Bronchial epithelial cell (primary cell): ENCODE measurements around the gene VPS11. TPM values are rescaled to one million over a fixed set of nuclear protein-coding genes. Genes with fewer than 3 reads are reported as not detected.

Experiments used
- DNase-seq: peaks from one replicate; pipeline ENCODE4 v3.0.0-alpha.2; 2010; ENCODE audit warnings: low read depth
- FAIRE-seq: peaks from 2 replicates; lab custom pipeline; 2011; peaks lifted over from hg19 to GRCh38; lab: Jason Lieb, UNC
- H3K27me3 ChIP-seq: 2 replicates; pipeline ENCODE4 v1.5.1; 2011; ENCODE audit warnings: low read length; ENCODE audit not compliant: control insufficient read depth, insufficient read depth
- H3K36me3 ChIP-seq: 2 replicates; pipeline ENCODE4 v1.5.1; 2011; ENCODE audit warnings: low read length; ENCODE audit not compliant: control insufficient read depth, insufficient read depth
- H3K4me3 ChIP-seq: 2 replicates; pipeline ENCODE4 v1.5.1; 2011; ENCODE audit warnings: mild to moderate bottlenecking, low read depth, low read length, control low read depth
- CTCF ChIP-seq: IDR thresholded peaks from 2 replicates; pipeline ENCODE4 v1.5.1; 2011; ENCODE audit warnings: mild to moderate bottlenecking, moderate library complexity, low read length, control low read depth, inconsistent platforms; ENCODE audit not compliant: insufficient read depth, severe bottlenecking
- total RNA-seq: library from RNA; depleted of rRNA; stranded (reverse); fragments of >200 nt; gene quantifications from 2 replicates; pipeline ENCODE4 v1.2.1, GENCODE V29; 2014

Gene VPS11
- total RNA-seq, 1 donor from 2014 or later, result 24.5 TPM

- H3K27me3 ChIP-seq, result no peaks in the 10 kb centered on the region
- FAIRE-seq (no peak), DNase-seq (peak; percentile 86)
- peak within 1 kb of the TSS; percentile 81 for H3K4me3 ChIP-seq
- no peak for TF ChIP-seq CTCF
- H3K36me3 ChIP-seq, result peaks cover 7% of the 10 kb centered on the region
These were observed 39.2 kb downstream of the VPS11 start, which contains the start of gene C2CD2L for GRCh38 chr11:119106564-119107537. Gene C2CD2L (plus strand): TSS chr11:119107344. CDS start chr11:119107742, 398 bp downstream.

GRCh38 chr11:119107538-119108145 is 40.0 kb downstream of the VPS11 start:
- H3K27me3 ChIP-seq, result no peaks in the 10 kb centered on the region
- no peak for DNase-seq
- peaks cover 8% of the 10 kb centered on the region for H3K36me3 ChIP-seq
- H3K4me3 ChIP-seq, result peak overlapping the region; percentile 81
- TF ChIP-seq CTCF, result no peak
- no peak for FAIRE-seq

GRCh38 chr11:119108146-119108856 is 40.7 kb downstream of the VPS11 start:
- peaks cover 8% of the 10 kb centered on the region for H3K36me3 ChIP-seq
- TF ChIP-seq CTCF, result no peak
- DNase-seq, result peak; percentile 71
- peak overlapping the region; percentile 81 for H3K4me3 ChIP-seq
- peak; percentile 23 for FAIRE-seq
- H3K27me3 ChIP-seq, result no peaks in the 10 kb centered on the region

- no peaks in the 10 kb centered on the region for H3K27me3 ChIP-seq
- no peak for TF ChIP-seq CTCF
- no peak for FAIRE-seq
- no peak overlapping the region for H3K4me3 ChIP-seq
- DNase-seq, result no peak
- peaks cover 8% of the 10 kb centered on the region for H3K36me3 ChIP-seq
These were observed 41.2 kb downstream of the VPS11 start for GRCh38 chr11:119108857-119109221.

GRCh38 chr11:119109843-119110242 is 42.2 kb downstream of the VPS11 start:
- no peak overlapping the region for H3K4me3 ChIP-seq
- H3K36me3 ChIP-seq, result peaks cover 8% of the 10 kb centered on the region
- TF ChIP-seq CTCF, result no peak
- FAIRE-seq (no peak), DNase-seq (no peak)
- H3K27me3 ChIP-seq, result no peaks in the 10 kb centered on the region
